ENCODE measurements around the gene CRYGN. TPM values are rescaled to one million over a fixed set of nuclear protein-coding genes. Genes with fewer than 3 reads are reported as not detected.

Gene CRYGN
- total and polyA plus RNA-seq, 5 donors from 2014 or later = 0.30 to 0.39 (median 0.38) TPM; not detected in 1

DNA sequence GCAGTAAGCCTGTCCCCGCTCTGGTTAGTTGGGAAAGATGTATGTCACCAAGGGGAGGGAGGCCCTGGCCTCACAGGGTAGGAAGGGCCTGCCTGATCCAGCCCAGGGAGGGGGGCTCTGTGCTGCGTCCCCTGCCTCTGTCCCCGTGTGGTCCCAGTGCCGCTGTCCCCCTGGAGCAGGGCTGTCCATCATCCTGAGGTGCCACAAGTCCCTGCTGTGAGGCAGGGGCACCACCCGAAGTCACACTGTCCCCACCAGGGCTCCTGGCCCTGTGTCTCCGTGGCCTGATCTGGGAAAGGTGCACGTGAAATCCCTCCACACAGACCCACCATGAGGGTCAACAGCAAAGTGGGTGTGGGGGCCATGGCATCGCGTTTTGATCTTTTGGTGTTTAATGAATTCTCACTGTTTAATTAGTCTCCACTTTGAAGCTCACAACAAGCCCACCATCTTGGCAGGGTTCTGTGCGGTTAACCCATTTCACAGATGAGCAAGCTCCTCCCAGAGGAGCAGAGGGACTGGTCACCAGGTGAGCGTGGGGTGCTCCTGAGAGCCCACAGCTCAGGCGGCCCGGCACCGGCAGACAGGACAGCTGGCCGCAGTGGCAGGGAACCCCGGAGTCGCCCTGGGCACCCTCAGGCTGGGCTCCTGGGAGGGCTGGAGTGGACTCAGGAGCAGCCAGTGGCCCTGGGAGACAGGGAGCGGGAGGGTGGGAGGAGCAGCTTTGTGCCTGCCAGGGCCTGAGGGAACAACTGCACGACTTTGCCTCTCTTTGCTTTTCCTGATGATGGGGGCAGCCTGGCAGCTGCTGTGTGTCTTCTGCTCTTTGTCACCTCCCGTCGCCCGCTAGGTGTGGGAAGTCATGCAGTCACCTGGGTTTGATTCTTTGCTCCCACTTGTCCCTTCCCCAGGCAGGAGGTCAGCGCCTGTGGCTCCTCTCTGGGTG lies 12.0 kb upstream of the CRYGN start:
- ATAC-seq (ENCODE audit: low read depth in 2 of 2) = no peak
- Histone ChIP-seq H3K27me3 (ENCODE audit: control insufficient read depth, insufficient read depth, low read length) (no peaks in the 10 kb centered on the region), H3K27ac (ENCODE audit: insufficient read depth, low read length, poor library complexity, severe bottlenecking) (no peak overlapping the region), H3K4me3 (ENCODE audit: low read depth, low read length) (no peak overlapping the region), H3K4me1 (ENCODE audit: control insufficient read depth, insufficient read depth, low read length, poor library complexity, severe bottlenecking) (peaks cover 7% of the 10 kb centered on the region), H3K9me3 (ENCODE audit: control insufficient read depth in 2 of 2, low read length in 2 of 2) (no peaks in the 10 kb centered on the region), H3K36me3 (ENCODE audit: control insufficient read depth, insufficient read depth, low read length) (no peaks in the 10 kb centered on the region)
- no peak for DNase-seq
- no peaks in the 10 kb centered on the region for H3K4me1 Mint-ChIP-seq
- no peak overlapping the region for H3K4me3 Mint-ChIP-seq
- H3K27me3 Mint-ChIP-seq = peaks cover 23% of the 10 kb centered on the region
- H3K9me3 Mint-ChIP-seq = peaks cover 0 to 4% (median 0%) of the 10 kb centered on the region in 7 donors
- H3K27ac Mint-ChIP-seq = no peak overlapping the region
- no peaks in the 10 kb centered on the region for H3K36me3 Mint-ChIP-seq

DNA sequence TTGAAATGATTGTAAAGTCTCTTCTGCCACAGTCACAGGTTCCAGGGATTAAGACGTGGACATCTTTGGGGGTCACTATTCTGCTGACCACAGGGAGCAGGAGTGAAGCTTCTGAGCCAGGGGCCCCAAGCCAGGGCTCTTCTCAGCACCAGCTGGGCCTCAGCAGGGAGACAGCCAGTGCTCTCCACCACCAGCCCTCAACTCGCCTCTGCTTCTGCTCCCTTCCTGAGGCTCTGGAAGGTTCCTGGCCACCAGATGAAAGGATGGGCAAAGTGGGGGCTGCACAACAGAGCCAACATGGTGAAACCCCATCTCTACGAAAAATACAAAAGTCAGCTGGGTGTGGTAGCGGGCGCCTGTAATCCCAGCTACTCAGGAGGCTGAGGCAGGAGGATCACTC lies 11.2 kb upstream of the CRYGN start:
- Histone ChIP-seq H3K27ac (ENCODE audit: insufficient read depth, low read length, poor library complexity, severe bottlenecking) (no peak overlapping the region), H3K9me3 (ENCODE audit: control insufficient read depth in 2 of 2, low read length in 2 of 2) (no peaks in the 10 kb centered on the region), H3K4me1 (ENCODE audit: control insufficient read depth, insufficient read depth, low read length, poor library complexity, severe bottlenecking) (peaks cover 7% of the 10 kb centered on the region), H3K4me3 (ENCODE audit: low read depth, low read length) (no peak overlapping the region), H3K27me3 (ENCODE audit: control insufficient read depth, insufficient read depth, low read length) (no peaks in the 10 kb centered on the region), H3K36me3 (ENCODE audit: control insufficient read depth, insufficient read depth, low read length) (no peaks in the 10 kb centered on the region)
- Mint-ChIP-seq H3K4me1 (no peaks in the 10 kb centered on the region), H3K4me3 (peak overlapping the region in 1 of 4 donors; percentile 32), H3K27ac (no peak overlapping the region), H3K9me3 (peaks cover 0 to 4% (median 0%) of the 10 kb centered on the region in 7 donors), H3K36me3 (no peaks in the 10 kb centered on the region), H3K27me3 (peaks cover 30% of the 10 kb centered on the region)
- ATAC-seq (ENCODE audit: low read depth in 2 of 2) (no peak), DNase-seq (no peak)

DNA sequence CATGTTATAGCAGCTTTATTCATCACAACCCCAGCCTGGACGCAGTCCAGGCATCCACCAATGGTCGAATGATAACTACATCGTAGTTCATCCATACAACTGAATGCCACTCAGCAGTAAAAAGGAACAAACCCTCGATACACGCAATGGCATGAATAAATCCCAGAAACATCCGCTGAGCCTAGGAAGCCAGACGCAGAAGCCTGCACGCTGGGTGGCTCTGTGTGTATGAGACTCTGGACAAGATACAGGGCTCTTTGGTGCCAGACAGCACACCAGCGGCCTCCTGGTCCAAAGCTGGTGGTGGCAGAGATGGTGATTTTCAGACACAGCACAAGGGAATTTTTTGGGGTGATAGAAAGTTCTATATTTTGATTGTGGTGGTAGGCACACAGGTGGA lies 10.0 kb upstream of the CRYGN start:
- no peaks in the 10 kb centered on the region for H3K9me3 ChIP-seq (ENCODE audit: control insufficient read depth in 2 of 2, low read length in 2 of 2)
- H3K36me3 Mint-ChIP-seq = no peaks in the 10 kb centered on the region
- H3K27me3 Mint-ChIP-seq = peaks cover 36% of the 10 kb centered on the region
- H3K4me3 Mint-ChIP-seq = no peak overlapping the region
- DNase-seq (no peak), ATAC-seq (ENCODE audit: low read depth in 2 of 2) (no peak)
- H3K4me3 ChIP-seq (ENCODE audit: low read depth, low read length) = no peak overlapping the region
- H3K27ac Mint-ChIP-seq = no peak overlapping the region
- peaks cover 7% of the 10 kb centered on the region for H3K4me1 ChIP-seq (ENCODE audit: control insufficient read depth, insufficient read depth, low read length, poor library complexity, severe bottlenecking)
- peaks cover 0 to 6% (median 0%) of the 10 kb centered on the region in 4 donors for H3K4me1 Mint-ChIP-seq
- no peaks in the 10 kb centered on the region for H3K27me3 ChIP-seq (ENCODE audit: control insufficient read depth, insufficient read depth, low read length)
- H3K9me3 Mint-ChIP-seq = peaks cover 0 to 2% (median 0%) of the 10 kb centered on the region in 7 donors
- no peak overlapping the region for H3K27ac ChIP-seq (ENCODE audit: insufficient read depth, low read length, poor library complexity, severe bottlenecking)
- H3K36me3 ChIP-seq (ENCODE audit: control insufficient read depth, insufficient read depth, low read length) = no peaks in the 10 kb centered on the region

DNA sequence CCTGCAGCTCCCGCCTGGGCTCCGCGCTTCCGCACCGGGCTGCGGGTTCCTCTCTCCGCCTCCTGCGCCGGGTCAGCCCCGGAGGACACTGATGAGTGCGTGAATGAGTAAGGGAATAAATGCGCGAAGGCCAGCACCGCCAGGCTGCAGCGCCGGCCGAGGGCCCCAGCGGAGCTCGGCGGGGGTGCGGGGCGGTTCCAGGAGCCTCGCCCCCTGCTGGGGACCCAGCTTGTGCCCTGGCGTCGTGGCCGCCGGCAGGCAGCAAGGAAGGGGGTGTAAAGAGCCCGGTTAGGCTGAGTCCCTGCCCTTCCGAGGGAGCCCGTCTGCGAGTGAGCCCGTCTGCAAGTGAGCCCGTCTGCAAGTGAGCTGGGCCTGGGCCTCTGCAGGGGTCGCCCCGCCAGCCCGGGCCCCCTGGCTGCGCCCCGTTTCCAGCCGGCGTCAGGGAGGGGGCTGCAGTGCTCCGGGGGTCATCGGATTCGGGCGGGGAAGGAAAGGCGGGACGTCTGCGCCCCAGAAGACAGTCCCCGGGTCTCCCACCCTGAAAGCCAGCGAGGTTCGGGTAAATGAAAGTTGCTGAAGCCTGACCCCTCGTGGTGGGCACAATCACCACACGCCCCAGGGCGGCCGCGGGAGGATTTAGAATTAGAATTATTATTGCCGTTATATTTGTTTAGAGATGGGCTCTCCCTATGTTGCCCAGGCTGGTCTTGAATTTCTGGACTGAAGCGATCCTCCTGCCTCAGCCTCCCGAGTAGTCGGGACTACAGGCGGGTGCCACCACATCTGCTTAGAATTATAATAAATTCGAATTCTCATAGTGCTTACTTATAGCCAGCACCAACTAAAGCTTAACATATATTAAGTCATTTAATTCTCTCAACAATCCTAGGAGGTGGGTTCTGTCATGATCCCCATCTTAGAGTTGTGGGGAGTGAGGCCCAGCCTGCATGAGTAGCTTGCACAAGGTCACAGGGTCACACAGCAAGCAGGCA lies 8.6 kb upstream of the CRYGN start:
- H3K36me3 Mint-ChIP-seq = no peaks in the 10 kb centered on the region
- H3K27ac ChIP-seq (ENCODE audit: insufficient read depth, low read length, poor library complexity, severe bottlenecking) = no peak overlapping the region
- H3K27ac Mint-ChIP-seq = no peak overlapping the region
- peak overlapping the region; percentile 79 to 96 (median 88) for H3K4me3 Mint-ChIP-seq
- H3K27me3 ChIP-seq (ENCODE audit: control insufficient read depth, insufficient read depth, low read length) = no peaks in the 10 kb centered on the region
- peaks cover 0 to 6% (median 0%) of the 10 kb centered on the region in 4 donors for H3K4me1 Mint-ChIP-seq
- no peak overlapping the region for H3K4me3 ChIP-seq (ENCODE audit: low read depth, low read length)
- ATAC-seq (ENCODE audit: low read depth in 2 of 2) (peak; percentile 84 to 85), DNase-seq (peak; percentile 54 to 81 (median 75))
- H3K27me3 Mint-ChIP-seq = peaks cover 29% of the 10 kb centered on the region
- peaks cover 0 to 2% (median 0%) of the 10 kb centered on the region in 7 donors for H3K9me3 Mint-ChIP-seq
- H3K9me3 ChIP-seq (ENCODE audit: control insufficient read depth in 2 of 2, low read length in 2 of 2) = no peaks in the 10 kb centered on the region
- peaks cover 7% of the 10 kb centered on the region for H3K4me1 ChIP-seq (ENCODE audit: control insufficient read depth, insufficient read depth, low read length, poor library complexity, severe bottlenecking)
- no peaks in the 10 kb centered on the region for H3K36me3 ChIP-seq (ENCODE audit: control insufficient read depth, insufficient read depth, low read length)

DNA sequence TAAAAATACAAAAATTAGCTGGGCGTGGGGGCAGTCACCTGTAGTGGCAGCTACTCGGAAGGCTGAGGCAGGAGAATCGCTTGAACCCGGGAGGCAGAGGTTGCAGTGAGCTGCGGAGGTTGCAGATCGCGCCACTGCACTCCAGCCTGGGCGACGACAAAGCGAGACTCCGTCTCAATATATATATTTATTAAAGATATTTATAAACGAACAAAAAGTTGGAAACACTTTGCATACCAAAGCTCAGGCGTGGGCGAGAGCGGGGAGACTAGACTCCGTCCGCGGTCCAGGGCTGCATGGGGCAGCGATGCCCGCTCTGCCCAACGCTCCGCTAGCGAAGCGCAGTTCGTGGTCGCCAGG lies 7.9 kb upstream of the CRYGN start:
- peaks cover 0 to 6% (median 1%) of the 10 kb centered on the region in 4 donors for H3K4me1 Mint-ChIP-seq
- no peaks in the 10 kb centered on the region for H3K36me3 Mint-ChIP-seq
- Histone ChIP-seq H3K9me3 (ENCODE audit: control insufficient read depth in 2 of 2, low read length in 2 of 2) (no peaks in the 10 kb centered on the region), H3K4me1 (ENCODE audit: control insufficient read depth, insufficient read depth, low read length, poor library complexity, severe bottlenecking) (peaks cover 7% of the 10 kb centered on the region), H3K27ac (ENCODE audit: insufficient read depth, low read length, poor library complexity, severe bottlenecking) (no peak overlapping the region), H3K36me3 (ENCODE audit: control insufficient read depth, insufficient read depth, low read length) (no peaks in the 10 kb centered on the region), H3K4me3 (ENCODE audit: low read depth, low read length) (no peak overlapping the region), H3K27me3 (ENCODE audit: control insufficient read depth, insufficient read depth, low read length) (no peaks in the 10 kb centered on the region)
- peaks cover 29% of the 10 kb centered on the region for H3K27me3 Mint-ChIP-seq
- ATAC-seq (ENCODE audit: low read depth in 2 of 2) (no peak), DNase-seq (no peak)
- H3K27ac Mint-ChIP-seq = no peak overlapping the region
- H3K4me3 Mint-ChIP-seq = peak overlapping the region; percentile 48 to 89 (median 76)
- H3K9me3 Mint-ChIP-seq = peaks cover 0 to 2% (median 0%) of the 10 kb centered on the region in 7 donors

DNA sequence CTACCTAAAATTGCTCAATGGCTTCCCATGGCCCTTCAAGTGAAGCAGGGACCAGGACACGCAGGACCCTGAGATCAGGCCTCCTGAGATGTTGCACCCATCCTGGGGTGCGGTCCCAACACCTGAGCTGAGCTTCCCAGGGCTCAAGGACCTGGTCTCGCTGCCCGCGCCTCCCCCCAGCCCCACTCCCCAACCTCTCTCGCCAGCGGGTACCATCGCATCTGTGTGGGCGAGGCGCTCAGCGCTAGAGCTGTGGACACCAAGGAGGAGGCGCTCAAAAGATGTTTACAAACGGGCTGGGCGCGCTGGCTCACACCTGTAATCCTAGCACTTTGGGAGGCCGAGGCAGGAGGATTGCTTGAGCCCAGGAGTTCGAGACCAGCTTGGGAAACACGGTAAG lies 7.4 kb upstream of the CRYGN start:
- peak overlapping the region in 3 of 4 donors; percentile 15 to 48 (median 16) for H3K4me3 Mint-ChIP-seq
- ATAC-seq (ENCODE audit: low read depth in 2 of 2) (no peak), DNase-seq (no peak)
- H3K27me3 Mint-ChIP-seq = peaks cover 29% of the 10 kb centered on the region
- Histone ChIP-seq H3K27me3 (ENCODE audit: control insufficient read depth, insufficient read depth, low read length) (no peaks in the 10 kb centered on the region), H3K4me3 (ENCODE audit: low read depth, low read length) (no peak overlapping the region), H3K4me1 (ENCODE audit: control insufficient read depth, insufficient read depth, low read length, poor library complexity, severe bottlenecking) (peaks cover 7% of the 10 kb centered on the region), H3K27ac (ENCODE audit: insufficient read depth, low read length, poor library complexity, severe bottlenecking) (no peak overlapping the region), H3K36me3 (ENCODE audit: control insufficient read depth, insufficient read depth, low read length) (no peaks in the 10 kb centered on the region), H3K9me3 (ENCODE audit: control insufficient read depth in 2 of 2, low read length in 2 of 2) (no peaks in the 10 kb centered on the region)
- H3K27ac Mint-ChIP-seq = no peak overlapping the region
- no peaks in the 10 kb centered on the region for H3K36me3 Mint-ChIP-seq
- peaks cover 0 to 2% (median 0%) of the 10 kb centered on the region in 7 donors for H3K9me3 Mint-ChIP-seq
- peaks cover 0 to 7% (median 3%) of the 10 kb centered on the region in 4 donors for H3K4me1 Mint-ChIP-seq

DNA sequence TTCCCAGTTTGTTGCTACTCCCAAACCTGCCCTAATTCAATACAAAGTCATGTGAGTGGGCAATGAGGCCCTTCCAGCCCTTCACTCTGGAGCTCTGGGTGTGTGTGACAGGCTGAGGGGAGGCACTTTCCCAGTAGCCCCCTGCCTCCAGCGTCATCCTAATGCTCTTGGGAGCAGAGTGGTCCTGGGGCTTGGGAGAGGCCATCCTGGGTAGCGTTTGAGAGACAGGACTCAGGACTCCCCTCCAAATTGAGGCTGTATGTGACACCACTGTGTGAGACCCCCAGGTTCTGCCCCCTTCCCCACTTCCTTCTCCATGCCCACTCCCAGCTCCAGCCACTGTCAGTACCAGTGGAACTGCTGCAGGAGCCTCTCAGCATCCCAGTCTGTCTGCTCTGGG lies 6.5 kb upstream of the CRYGN start:
- Mint-ChIP-seq H3K4me1 (peaks cover 0 to 14% (median 4%) of the 10 kb centered on the region in 4 donors), H3K27me3 (peaks cover 34% of the 10 kb centered on the region), H3K9me3 (peaks cover 0 to 2% (median 0%) of the 10 kb centered on the region in 7 donors), H3K4me3 (no peak overlapping the region), H3K36me3 (no peaks in the 10 kb centered on the region), H3K27ac (peak overlapping the region in 1 of 3 donors; percentile 33)
- Histone ChIP-seq H3K4me3 (ENCODE audit: low read depth, low read length) (no peak overlapping the region), H3K27ac (ENCODE audit: insufficient read depth, low read length, poor library complexity, severe bottlenecking) (no peak overlapping the region), H3K4me1 (ENCODE audit: control insufficient read depth, insufficient read depth, low read length, poor library complexity, severe bottlenecking) (peaks cover 12% of the 10 kb centered on the region), H3K9me3 (ENCODE audit: control insufficient read depth in 2 of 2, low read length in 2 of 2) (no peaks in the 10 kb centered on the region), H3K36me3 (ENCODE audit: control insufficient read depth, insufficient read depth, low read length) (no peaks in the 10 kb centered on the region), H3K27me3 (ENCODE audit: control insufficient read depth, insufficient read depth, low read length) (no peaks in the 10 kb centered on the region)
- DNase-seq (no peak), ATAC-seq (ENCODE audit: low read depth in 2 of 2) (no peak)

All from CD4-positive, CD25-positive, alpha-beta regulatory T cell (primary cell).